GM18498 (cell line): ENCODE data around the gene NEMF.
"Not testable (repeated sequence)": the region's sequence is repeated elsewhere in the genome, so short reads cannot be mapped to it uniquely, and the experiment has no call there.

Source experiments
- ATAC-seq: cut with Tn5 transposase; IDR thresholded peaks from one replicate; pipeline ENCODE4 v1.9.1; 2021; ENCODE audit warnings: mild to moderate bottlenecking, moderate library complexity; ENCODE audit not compliant: unreplicated experiment

The NEMF gene

DNA sequence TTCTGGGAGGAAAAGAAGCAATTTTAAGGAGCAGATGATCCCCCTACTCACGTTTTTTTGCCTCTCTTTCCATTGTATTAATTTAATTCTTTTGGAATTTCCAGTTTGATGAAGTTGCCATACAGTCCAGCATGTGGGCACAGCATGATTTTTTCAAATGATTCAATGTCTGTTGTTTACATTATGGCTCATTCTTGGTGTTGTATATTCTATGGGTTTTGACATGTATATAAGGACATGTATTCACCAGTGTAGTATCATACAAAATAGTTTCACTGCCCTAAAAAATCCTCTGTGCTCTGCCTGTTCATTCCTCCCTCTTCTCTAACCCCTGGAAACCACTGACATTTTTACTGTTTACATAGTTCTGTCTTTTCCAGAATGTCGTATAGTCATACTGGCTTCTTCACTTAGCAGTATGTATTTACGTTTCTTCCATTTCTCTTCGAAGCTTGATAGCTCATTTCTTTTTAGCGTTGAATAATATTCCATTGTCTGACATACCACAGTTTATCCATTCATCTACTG, 98.0 kb downstream of the NEMF start:
- ATAC-seq, result no peak

DNA sequence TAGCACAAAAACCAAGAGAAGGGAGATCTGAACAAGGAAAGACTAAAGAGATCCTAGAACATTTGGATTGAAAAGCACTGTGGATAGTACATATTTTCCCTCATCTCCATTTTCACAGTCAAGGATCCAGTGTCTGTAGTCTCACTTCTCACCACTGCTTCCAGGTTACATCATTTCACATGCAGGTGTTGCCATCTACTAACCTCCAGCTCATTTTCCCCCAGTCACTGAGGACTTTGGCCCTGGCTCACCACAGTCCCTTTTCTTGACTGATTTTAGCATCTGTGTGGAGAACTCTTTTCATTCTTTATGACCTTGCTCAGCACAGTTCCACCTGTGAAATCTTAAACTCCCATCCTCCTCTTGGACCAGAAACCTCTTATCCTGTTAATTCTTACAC, 106.1 kb downstream of the NEMF start:
- not testable (repeated sequence) for ATAC-seq

DNA sequence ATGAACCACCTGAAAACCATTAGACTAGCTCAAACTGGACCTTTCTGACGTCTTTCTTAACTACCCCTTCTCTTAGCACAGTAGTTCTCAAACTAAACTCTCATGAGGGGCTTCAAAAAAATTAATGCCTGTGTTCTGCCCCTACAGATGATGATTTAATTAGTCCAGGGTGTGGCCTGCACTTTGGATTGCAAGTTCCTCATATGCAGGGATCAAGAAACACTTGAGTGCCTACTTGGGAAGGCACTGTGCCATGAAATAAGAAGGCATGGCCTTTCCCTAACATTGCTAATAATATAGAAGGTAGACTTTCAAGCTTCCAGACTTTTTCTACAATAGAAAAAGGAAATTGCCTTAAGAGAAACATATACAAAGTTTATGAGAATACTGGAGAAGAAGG, 107.4 kb downstream of the NEMF start:
- no peak for ATAC-seq

DNA sequence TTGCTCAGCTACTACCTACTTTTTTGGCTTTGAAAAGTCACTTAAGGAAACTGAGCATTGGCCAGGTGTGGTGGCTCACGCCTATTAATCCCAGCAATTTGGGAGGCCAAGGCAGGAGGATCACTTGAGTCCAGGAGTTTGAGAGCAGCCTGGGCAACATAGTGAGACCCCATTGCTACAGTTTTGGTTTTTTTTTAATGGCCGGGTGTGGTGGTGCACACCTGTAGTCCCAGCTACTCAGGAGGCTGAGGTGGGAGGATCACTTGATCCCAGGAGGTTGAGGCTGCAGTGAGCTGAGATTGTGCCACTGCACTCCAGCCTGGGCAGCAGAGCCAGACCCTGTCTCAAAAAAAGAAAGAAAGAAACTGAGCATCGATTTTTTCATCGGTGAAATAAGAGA, 116.9 kb downstream of the NEMF start:
- not testable (repeated sequence) for ATAC-seq

GRCh38 chr14:49733836-49734235, 118.8 kb downstream of the NEMF start:
- no peak for ATAC-seq

DNA sequence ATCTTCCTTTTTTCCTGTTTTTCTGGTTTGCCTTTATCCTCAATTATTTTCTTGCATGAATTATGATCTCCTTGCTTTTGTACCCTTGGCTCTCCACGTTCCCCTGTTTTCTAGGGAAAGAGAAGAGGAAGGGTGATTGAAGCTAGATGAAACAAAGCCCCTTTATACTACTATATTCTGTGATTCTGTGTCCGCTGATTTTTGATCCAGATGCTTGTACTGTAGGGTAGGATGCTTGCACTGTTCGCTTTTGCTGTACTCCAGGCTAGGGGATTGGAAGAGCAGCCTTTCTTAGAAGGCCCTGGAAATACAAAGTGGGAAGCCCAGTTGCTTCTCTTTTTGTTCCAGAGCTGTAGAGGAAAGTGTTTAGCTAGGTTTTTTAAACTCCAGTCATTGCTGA, 119.7 kb downstream of the NEMF start:
- no peak for ATAC-seq
